Body of pancreas (tissue), 4 donors: Measurements from ENCODE around the gene YEATS2. TPM values are rescaled to one million over a fixed set of nuclear protein-coding genes. Genes with fewer than 3 reads are reported as not detected.

Experiments used
- ATAC-seq: fragments of 150-250 bp; one replicate; pipeline ENCODE4 v1.9.1; 2016
- DNase-seq, 4 donors: peaks; one replicate each; pipeline ENCODE4 v3.0.0-alpha.2; 2019
- H3K27ac ChIP-seq, 4 donors: fragments of 200-600 bp; sonication (generic); 1 replicate in 3 of 4; 2 replicates in 1 of 4; pipeline versions ENCODE4 v1.5.1 to v1.6.1; 2016 to 2019; ENCODE audit warnings: mild to moderate bottlenecking in 1 of 4, mixed read lengths in 1 of 4, moderate library complexity in 1 of 4
- H3K27me3 ChIP-seq, 2 donors: fragments of 200-600 bp; sonication (generic); one replicate each; pipeline ENCODE4 v1.6.0; 2016; ENCODE audit warnings: mild to moderate bottlenecking in 1 of 2
- H3K36me3 ChIP-seq, 2 donors: fragments of 200-600 bp; sonication (generic); replicated peaks in 1 of 2; 2 replicates each; pipeline ENCODE4 v1.5.1; 2016; ENCODE audit warnings: low read depth in 2 of 2; ENCODE audit not compliant: insufficient read depth in 1 of 2
- H3K4me1 ChIP-seq: fragments of 200-600 bp; sonication (generic); one replicate; pipeline ENCODE4 v1.6.0; 2016
- H3K4me3 ChIP-seq, 2 donors: fragments of 200-600 bp; sonication (generic); 1 replicate in 1 of 2; 2 replicates in 1 of 2; pipeline ENCODE4 v1.5.1; 2016 to 2019
- H3K9me3 ChIP-seq, 3 donors: fragments of 200-600 bp; sonication (generic); 1 replicate in 2 of 3; 2 replicates in 1 of 3; pipeline ENCODE4 v1.5.1; 2016
- CTCF ChIP-seq, 7 experiments: fragments of 450-650 bp in 4 of 7; fragments of 200-600 bp in 3 of 7; sonication (generic) in 3 of 7; IDR thresholded peaks; one replicate each; pipeline ENCODE4 v1.5.1; 2016 to 2019; ENCODE audit warnings: antibody characterized with exemption in 7 of 7
- POLR2A ChIP-seq, 3 donors: fragments of 450-650 bp; IDR thresholded peaks; one replicate each; pipeline ENCODE4 v1.6.1; 2016; ENCODE audit warnings: antibody characterized with exemption in 3 of 3, mild to moderate bottlenecking in 2 of 3
- WGBS, 2 donors: methylation state at CpG; one replicate each; pipeline ENCODE4 v1.1.5; 2017; 5-methylcytosine and 5-hydroxymethylcytosine counted together
- intact Hi-C: fragments of 100-400 bp; cut with DNase I; formaldehyde crosslinking; loops from one replicate; pipeline ENCODE4 v1.15.1; 2023
- total RNA-seq, 2 donors: library from RNA; depleted of rRNA; stranded (reverse); fragments of >200 nt; gene quantifications; one replicate each; pipeline ENCODE4 v1.1.0, GENCODE V29; 2016

The YEATS2 gene
- total RNA-seq, 2 donors from 2014 or later = 12.5 to 13.8 TPM

DNA sequence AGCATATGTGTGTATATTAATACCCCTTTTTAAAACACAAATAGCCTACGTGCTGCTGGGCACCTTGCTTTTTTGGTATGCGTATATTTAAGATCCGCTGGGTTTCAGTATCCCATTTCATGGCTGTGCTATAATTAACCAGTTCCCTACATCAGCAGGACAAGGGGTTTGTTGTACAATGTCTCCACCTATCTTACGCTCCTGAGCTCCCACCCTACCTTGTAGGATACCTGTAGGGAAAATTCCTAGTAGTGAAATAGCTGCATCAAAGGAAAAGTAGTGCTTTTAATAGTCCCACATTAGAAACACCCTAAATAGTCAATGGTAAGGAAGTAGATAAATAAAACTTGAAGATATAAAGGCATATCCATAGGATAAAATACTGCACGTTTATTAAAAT is 126.4 kb downstream of the YEATS2 start:
- 65 to 66% methylated on average over 5 of the region's 5 CpGs for WGBS, 2 donors

GRCh38 chr3:183824761-183825455 is 127.3 kb downstream of the YEATS2 start:
- H3K27ac ChIP-seq = peak overlapping the region; percentile 12 to 69 (median 56)
- WGBS, 2 donors = 2 to 3% methylated on average over 5 to 84 of the region's 88 CpGs
- TF ChIP-seq CTCF (IDR thresholded peaks at IDR 0.05) (peak in 1 of 7 experiments; percentile 9), POLR2A (IDR thresholded peaks at IDR 0.05) (peak in 1 of 3 donors; percentile 14)
- peaks cover 29% of the 10 kb centered on the region for H3K4me1 ChIP-seq
- peaks cover 0 to 2% of the 10 kb centered on the region in 2 donors for H3K36me3 ChIP-seq
- DNase-seq (peak in 3 of 4 donors; percentile 22 to 48 (median 25)), ATAC-seq (peak; percentile 45)
- intact Hi-C loops = no loop called here
- peak overlapping the region; percentile 1 to 60 for H3K4me3 ChIP-seq
- H3K27me3 ChIP-seq = no peaks in the 10 kb centered on the region
- no peaks in the 10 kb centered on the region for H3K9me3 ChIP-seq

More for the DNA sequence above, 126.4 kb downstream of the YEATS2 start:
- Histone ChIP-seq H3K27me3 (no peaks in the 10 kb centered on the region), H3K36me3 (no peaks in the 10 kb centered on the region), H3K4me3 (no peak overlapping the region), H3K27ac (no peak overlapping the region), H3K9me3 (no peaks in the 10 kb centered on the region), H3K4me1 (peaks cover 29% of the 10 kb centered on the region)
- intact Hi-C loops = no loop called here
- DNase-seq = no peak
- TF ChIP-seq POLR2A (IDR thresholded peaks at IDR 0.05) = no peak
- peak in 1 of 7 experiments; percentile 21 for TF ChIP-seq CTCF (IDR thresholded peaks at IDR 0.05)
- ATAC-seq = no peak

DNA sequence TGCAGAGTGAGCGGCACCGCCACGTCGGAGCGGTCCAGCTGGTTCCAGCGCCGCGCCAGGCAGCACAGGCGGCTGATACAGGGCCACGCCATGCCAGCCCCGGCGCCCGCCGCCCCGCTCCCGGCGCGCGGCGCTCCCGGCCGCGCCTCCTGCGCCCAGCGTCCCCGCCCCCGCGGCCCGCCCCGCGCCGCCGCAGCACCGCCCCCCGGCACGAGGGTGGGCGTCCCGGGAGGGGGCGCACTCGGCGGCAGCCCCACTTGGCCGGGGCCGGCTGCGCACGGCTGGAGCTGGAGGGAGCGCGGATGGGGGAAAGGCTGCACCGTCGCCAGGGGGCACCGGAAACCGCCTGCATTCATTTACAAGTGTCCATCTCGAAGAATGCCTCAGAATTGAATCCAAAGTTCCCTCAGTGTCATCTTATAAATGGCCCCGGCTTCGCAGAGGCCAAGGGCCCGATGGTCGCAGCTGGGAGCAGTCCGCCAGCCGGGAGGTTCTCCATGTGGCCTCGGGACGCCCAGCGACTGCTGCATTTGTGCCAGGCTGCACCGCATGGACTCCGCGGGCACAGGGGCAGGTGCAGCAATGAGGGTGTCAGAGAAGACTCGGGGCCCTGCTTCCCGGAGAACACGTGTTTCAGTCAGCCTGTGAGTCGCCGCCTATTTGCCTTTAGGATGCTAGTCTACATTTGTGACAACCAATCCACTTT is 128.0 kb downstream of the YEATS2 start, which contains the start of gene MAP6D1:
Gene MAP6D1, minus strand, starts transcription at position 122 of the 706 bp plus-strand sequence. Its CDS starts 30 bp downstream, at position 92.
- H3K27ac ChIP-seq = peak within 1 kb of the TSS; percentile 19 to 69 (median 56)
- WGBS, 2 donors = 3 to 11% methylated on average over 7 to 68 of the region's 69 CpGs
- TF ChIP-seq CTCF (IDR thresholded peaks at IDR 0.05) (peak in 4 of 7 experiments; percentile 7 to 38 (median 24)), POLR2A (IDR thresholded peaks at IDR 0.05) (peak in 2 of 3 donors; percentile 12 to 15)
- no peaks in the 10 kb centered on the region for H3K9me3 ChIP-seq
- H3K4me3 ChIP-seq = peak within 1 kb of the TSS; percentile 1 to 60
- intact Hi-C loops = no loop called here
- H3K27me3 ChIP-seq = no peaks in the 10 kb centered on the region
- DNase-seq (peak; percentile 41 to 61 (median 52)), ATAC-seq (peak; percentile 72)
- peaks cover 29% of the 10 kb centered on the region for H3K4me1 ChIP-seq
- H3K36me3 ChIP-seq = peaks cover 0 to 2% of the 10 kb centered on the region in 2 donors

DNA sequence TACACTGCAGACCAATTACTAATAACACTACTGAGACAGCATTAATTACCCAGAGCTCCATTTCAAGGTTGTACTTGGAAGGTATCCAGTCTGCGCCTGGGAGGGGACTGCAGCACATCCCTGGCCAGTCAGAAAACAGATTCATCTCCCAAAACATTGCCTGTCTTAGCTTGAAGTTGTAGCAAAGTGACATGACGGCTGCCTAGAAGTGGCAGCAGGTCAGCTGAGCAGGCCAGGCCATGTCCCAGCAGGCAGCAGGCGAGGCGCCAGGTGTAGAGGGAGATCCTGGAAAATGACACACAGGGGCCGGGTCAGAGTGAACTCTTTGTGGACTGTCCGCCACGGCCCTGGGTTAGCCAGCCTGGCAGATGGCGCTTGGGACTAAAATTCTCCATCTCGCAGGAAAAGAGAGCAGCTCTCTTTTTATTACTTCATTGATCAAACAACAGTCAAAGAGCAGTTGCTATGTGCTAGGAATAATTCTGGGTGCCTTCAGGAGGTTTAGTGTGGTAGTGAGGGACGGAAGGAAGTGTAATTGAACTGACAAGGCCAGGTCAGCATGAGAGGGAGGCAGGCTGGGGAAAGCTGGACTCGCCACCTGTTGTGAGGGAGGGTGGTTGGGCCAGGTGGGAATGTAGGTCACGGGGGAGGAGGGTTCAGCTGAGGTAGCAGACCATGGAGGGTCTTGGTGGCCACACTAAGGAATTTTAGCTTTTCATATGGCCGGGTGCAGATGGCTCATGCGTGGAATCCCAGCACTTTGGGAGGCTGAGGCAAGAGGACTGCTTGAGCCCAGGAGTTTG is 129.1 kb downstream of the YEATS2 start:
- Histone ChIP-seq H3K27ac (peak overlapping the region in 3 of 4 donors; percentile 19 to 69 (median 49)), H3K9me3 (no peaks in the 10 kb centered on the region), H3K4me1 (peaks cover 29% of the 10 kb centered on the region), H3K27me3 (no peaks in the 10 kb centered on the region), H3K36me3 (peaks cover 0 to 2% of the 10 kb centered on the region in 2 donors), H3K4me3 (no peak overlapping the region)
- no peak for ATAC-seq
- WGBS, 2 donors = 73 to 76% methylated on average over 14 of the region's 14 CpGs
- DNase-seq = peak; percentile 47 to 72 (median 58)
- TF ChIP-seq POLR2A (IDR thresholded peaks at IDR 0.05) = no peak
- no peak for TF ChIP-seq CTCF (IDR thresholded peaks at IDR 0.05)
- intact Hi-C loops = no loop called here
